ENCODE data around the gene UBE2N. TPM values are rescaled to one million over a fixed set of nuclear protein-coding genes. Genes with fewer than 3 reads are reported as not detected.
A peak's percentile ranks its signal among the peaks of the same experiment; 100 is the strongest.
"Not testable (repeated sequence)": the region's sequence is repeated elsewhere in the genome, so short reads cannot be mapped to it uniquely, and the experiment has no call there.

Gene UBE2N
- total RNA-seq, 1 donor from 2014 or later: 89.2 TPM

DNA sequence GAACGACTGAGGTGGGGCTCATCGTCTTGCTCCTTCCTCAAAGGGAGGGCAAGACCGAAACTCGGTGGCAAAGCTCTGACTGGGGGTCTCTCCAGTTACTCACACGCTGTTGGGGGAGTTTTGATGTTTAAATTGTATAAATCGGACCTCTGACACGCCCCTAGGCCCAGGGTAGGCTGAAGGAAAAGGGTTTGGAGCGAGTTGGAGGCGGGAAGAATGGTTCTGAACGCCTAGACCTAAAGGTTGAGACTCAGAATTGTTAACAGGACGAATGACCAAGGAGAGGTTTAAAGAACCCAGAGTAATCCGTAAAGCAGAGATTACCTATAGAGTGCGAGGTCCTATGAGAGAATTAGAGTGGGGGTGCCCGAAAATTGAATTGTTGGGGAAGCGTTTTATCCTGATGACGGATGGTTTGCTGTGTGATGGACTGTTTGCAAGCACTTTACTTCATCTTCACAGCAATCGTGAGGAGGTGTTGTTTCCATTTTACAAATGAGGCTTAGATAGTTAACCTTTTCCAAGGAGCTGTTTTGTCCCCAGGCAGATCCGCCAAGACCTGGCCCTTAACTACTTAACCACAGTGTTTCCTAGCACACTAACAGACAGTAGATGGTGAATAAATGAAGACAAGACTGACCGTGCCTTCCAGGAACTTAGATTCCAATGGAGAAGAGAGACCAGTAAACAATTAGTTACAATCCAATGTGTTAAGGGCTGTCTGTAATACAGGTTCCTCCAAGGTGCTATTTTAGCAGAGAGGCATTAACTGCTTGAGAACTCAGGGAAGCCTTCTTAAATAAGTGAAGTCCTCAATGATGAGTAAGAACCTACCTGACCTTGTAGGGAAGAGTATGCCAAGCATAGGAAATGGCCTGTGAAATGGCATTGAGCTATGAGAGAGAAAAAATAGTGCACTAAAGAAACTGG lies 929 bp upstream of the UBE2N start:
- peak; percentile 19 for ATAC-seq

- ATAC-seq: peak; percentile 14
These were observed 598 bp downstream of the UBE2N start for GRCh38 chr12:93441081-93441616.

- ATAC-seq: peak; percentile 15
These were observed 1.5 kb downstream of the UBE2N start for GRCh38 chr12:93440043-93440835.

GRCh38 chr12:93438266-93439050 lies 3.3 kb downstream of the UBE2N start:
- ATAC-seq: no peak

- ATAC-seq: no peak
These were observed 7.4 kb downstream of the UBE2N start for GRCh38 chr12:93434256-93434865.

- not testable (repeated sequence) for ATAC-seq
These were observed 9.7 kb downstream of the UBE2N start for GRCh38 chr12:93432031-93432430.

DNA sequence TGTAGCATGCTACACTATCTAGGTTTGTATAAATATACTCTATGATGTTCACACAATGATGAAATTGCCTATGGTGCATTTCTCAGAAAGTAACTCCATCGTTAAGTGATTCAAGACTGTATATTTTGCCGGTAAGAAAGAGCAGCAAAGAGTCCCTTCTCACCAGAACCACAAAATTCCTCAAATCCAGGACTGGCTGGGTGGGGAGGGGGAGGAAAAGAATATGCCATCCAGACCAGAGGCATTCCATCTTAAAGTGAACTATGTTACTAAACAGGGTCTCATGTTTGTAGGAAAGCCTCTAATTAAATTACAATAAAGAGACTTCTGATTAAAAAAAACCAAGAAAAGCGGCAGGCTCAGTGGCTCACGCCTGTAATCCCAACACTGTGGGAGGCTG lies 11.5 kb downstream of the UBE2N start:
- no peak for ATAC-seq

GRCh38 chr12:93429852-93430251 lies 11.9 kb downstream of the UBE2N start:
- peak; percentile 39 for ATAC-seq

DNA sequence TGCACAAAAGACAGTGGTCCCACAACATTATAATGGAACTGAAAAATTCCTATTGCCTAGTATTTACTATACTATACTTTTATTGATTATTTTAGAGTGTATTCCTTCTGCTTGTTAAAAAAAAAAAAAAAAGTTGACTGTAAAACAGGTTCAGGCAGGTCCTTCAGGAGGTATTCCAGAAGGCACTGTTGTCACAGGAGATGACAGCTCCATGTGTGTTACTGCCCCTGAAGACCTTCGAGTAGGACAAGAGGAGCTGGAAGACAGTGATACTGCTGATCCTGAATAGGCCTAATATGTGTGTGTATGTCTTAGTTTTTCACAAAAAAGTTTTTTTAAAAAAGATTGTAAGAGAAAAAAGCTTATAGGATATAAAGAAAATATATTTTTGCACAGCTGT lies 12.3 kb downstream of the UBE2N start:
- ATAC-seq: no peak

DNA sequence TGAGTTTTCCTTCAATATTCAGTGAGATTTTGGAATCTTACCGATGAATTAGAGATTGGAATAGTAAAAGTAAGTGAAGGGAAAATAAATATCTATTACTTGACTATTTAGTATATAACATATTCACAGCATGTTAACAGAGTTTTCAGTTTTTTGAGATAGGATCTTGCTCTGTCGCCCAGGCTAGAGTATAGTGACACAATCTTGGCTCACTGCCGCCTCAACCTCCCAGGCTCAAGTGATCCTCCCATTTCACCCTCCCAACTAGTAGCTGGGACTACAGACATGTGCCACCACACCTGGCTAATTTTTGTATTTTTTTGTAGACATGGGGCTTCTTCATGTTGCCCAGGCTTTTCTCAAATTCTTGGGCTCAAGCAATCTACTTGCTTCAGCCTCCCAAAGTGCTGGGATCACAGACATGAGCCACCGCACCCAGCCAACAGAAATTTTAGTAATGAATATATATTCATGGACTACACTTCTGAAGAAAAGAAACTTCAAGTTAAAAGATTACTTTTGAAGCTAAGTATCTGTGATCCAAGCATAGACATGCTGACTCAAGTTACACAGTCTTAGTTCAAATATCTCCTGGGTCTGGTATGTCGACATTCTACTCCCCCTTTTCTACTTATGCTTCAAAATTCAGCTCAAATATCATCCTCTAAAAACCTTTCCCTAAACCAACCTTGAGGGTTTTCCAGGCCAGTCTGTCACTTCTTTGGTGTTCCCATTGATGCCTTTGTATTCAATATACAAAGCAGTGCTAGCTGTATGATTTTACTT lies 13.8 kb downstream of the UBE2N start:
- no peak for ATAC-seq

- ATAC-seq: peak; percentile 22
These were observed 15.3 kb downstream of the UBE2N start for GRCh38 chr12:93426412-93426805.

DNA sequence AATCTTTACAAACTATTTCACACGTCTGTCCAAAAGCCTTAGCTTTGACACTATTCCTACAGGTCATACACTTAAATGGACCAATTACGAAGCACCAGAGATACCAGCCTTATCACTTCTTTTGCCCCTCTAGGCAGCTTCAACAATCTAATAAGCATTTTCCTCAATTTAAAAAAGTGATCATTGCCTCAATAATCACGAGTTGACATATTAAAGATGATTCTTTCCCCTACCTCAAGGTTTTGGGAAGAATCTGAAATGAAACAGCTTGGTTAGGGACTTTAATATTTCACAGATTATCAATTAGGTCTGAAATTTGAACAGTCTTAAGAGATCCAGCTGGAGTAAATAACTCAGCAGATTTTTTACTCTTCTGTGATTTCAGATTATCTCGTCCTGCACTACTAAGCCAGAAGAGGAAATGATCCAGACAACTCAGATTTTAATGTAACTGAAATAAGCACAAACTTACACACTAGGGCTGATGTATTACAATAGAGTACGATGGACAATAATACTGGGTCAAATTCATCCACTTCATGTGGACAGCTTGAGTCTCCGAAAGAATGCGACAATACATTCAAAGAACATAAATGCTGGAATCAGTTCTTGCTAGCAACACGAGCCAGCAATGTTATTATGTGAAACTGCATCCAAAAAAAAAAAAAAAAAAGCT lies 15.9 kb downstream of the UBE2N start:
- ATAC-seq: peak; percentile 7

- no peak for ATAC-seq
These were observed 19.7 kb downstream of the UBE2N start for GRCh38 chr12:93422050-93422449.

DNA sequence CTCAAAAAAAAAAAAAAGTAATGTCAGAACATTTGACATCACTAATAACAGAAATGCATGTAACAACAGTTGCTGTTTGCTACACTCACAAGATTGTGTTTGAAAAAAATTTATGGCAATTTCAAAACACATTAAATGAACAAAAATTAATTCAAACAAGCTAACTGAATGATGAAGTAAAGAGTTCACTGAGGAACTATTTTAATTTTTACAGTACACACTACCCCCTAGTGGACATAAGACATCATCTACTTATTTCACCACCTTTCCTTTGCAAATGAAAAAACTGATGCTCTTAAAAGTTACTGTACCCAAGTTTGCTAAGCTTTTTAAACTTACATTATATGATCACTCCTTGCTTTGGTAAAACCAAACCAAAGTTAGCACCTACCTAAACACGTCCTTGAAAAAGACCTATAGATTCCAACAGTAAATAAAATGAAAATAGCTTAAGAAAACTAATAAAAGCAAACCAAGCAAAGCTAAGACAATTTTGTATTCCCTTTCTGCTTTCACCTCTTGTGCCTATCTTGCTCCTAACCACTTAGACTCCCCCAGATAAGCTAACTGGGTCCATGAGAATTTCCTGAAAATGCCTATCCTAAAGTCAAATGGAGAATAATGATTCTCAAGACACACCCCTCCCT lies 22.2 kb downstream of the UBE2N start:
- ATAC-seq: peak; percentile 80

DNA sequence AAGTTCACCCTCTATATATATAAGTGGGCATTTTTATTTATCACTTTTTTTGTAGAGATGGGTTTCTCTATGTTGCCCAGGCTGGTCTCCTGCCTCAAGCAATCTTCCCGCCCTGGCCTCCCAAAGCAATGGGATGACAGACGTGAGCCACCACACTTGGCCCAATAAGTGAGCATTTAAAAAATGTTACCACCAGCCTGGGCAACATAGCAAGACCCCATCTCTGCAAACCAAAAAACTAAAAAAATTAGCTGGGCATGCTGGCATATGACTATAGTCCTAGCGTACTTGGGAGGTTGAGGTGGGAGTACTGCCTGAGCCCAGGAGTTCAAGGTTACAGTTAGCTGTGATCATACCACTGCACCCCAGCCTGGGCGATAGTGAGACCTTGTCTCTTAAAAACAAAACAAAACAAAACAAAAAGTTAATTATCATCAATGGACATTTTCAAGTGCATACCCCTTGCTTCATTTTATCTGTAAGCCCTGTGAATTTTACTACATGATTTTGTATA lies 23.7 kb downstream of the UBE2N start:
- ATAC-seq: no peak

DNA sequence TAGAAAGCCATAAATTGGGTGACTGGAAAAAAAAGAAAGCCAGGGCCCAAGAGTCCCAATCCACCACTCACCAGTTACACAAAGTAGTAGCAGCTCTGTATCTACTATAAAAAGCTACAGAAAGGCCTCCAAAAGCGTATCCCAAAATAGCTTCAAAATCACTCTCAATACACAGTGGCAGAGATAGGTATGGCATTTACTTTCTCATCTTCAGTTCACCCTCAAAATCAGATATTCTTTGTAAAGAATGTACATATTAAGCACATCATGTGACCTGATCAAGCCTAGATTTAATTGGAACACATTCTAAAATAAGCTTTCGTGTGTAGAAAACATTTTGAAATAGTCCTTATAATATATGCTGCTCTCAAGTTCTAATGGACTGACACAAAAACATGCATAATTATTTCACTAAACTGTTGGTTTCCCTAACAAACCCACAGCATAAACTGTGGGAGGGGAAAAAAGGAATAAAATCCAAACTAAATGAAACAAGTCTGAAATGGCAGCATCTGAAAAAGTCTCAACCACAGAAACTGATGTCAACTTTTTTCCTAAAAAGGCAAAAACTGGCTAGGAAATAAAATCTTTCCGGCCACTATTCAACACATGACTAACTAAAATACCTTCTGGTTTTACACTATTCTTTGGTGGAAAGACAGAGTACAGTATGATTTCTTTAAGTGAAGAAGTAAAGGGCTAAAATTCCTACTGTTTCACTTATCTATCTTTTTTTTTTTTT lies 25.9 kb downstream of the UBE2N start:
- ATAC-seq: no peak

DNA sequence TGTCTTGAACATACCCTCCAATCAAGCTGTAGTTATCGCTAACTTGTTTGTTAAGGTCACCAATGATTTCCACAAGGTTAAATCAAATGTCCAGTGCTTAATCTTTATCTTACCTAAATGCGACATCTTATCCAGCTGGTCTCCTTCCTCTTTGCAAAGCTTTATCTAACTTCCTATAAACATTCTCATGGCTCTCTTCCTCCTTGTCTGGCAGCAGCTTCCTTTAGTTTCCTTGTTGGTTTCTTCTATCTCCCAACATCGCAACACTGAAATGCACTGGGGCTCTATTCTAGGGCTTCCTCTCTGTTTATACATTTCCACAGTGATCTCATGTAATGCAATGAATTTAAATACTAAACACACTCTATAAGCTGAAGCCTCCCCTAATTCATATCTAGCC lies 28.7 kb downstream of the UBE2N start:
- no peak for ATAC-seq

DNA sequence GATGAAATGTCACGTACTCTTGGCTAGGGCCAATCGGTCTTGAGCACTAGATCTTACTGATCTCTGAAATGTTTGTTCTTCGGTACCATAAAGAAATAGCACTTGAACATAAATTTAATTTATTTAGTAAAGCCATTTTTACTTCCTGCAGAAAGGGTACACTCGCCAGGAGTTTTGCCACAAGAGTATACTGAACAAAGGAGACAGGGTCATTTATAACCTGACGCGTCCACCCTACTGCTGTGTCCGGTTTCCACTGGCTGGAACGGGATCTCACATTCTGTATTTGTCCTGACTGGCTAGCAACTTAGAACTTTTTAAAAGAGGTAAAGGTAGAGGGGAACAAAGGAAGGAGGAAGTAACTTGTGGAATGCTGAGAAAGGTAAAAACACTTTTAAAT lies 29.4 kb downstream of the UBE2N start:
- ATAC-seq: not testable (repeated sequence)

- ATAC-seq: not testable (repeated sequence)
These were observed 30.7 kb downstream of the UBE2N start for GRCh38 chr12:93411060-93411459.
